Measurements from ENCODE around the gene RPL37A. TPM values are rescaled to one million over a fixed set of nuclear protein-coding genes. Genes with fewer than 3 reads are reported as not detected.

The RPL37A gene
- total RNA-seq, 1 donor from 2014 or later, result 2,608 TPM

DNA sequence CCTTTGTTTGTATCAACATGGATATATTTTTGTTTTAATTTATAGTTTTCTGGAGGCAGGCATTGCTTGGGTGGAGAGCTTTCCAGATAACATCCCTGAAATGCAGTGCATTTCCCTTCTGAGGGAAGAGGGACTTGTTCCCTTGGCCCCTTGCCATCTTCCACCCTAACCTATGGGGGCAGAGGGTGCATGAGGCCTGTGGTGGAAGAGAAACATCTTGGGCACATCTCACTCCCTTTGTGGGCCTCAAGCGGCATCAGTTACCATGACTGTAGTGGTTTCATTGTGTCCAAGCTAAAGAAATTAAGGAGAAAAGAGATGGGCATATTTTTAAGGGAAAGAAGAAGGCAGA lies 5.3 kb upstream of the RPL37A start:
- Mint-ChIP-seq H3K4me1 (ENCODE audit: unreplicated experiment) (peaks cover 45% of the 10 kb centered on the region), H3K9me3 (ENCODE audit: unreplicated experiment) (no peaks in the 10 kb centered on the region), H3K4me3 (ENCODE audit: unreplicated experiment) (no peak overlapping the region), H3K27me3 (ENCODE audit: unreplicated experiment) (no peaks in the 10 kb centered on the region), H3K27ac (ENCODE audit: unreplicated experiment) (peak overlapping the region; percentile 69), H3K36me3 (ENCODE audit: unreplicated experiment) (no peaks in the 10 kb centered on the region)
- no peak for DNase-seq (ENCODE audit: extremely low spot score, unreplicated experiment)
- TF ChIP-seq, protein P1, sequence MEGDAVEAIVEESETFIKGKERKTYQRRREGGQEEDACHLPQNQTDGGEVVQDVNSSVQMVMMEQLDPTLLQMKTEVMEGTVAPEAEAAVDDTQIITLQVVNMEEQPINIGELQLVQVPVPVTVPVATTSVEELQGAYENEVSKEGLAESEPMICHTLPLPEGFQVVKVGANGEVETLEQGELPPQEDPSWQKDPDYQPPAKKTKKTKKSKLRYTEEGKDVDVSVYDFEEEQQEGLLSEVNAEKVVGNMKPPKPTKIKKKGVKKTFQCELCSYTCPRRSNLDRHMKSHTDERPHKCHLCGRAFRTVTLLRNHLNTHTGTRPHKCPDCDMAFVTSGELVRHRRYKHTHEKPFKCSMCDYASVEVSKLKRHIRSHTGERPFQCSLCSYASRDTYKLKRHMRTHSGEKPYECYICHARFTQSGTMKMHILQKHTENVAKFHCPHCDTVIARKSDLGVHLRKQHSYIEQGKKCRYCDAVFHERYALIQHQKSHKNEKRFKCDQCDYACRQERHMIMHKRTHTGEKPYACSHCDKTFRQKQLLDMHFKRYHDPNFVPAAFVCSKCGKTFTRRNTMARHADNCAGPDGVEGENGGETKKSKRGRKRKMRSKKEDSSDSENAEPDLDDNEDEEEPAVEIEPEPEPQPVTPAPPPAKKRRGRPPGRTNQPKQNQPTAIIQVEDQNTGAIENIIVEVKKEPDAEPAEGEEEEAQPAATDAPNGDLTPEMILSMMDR (IDR thresholded peaks at IDR 0.05), result no peak

DNA sequence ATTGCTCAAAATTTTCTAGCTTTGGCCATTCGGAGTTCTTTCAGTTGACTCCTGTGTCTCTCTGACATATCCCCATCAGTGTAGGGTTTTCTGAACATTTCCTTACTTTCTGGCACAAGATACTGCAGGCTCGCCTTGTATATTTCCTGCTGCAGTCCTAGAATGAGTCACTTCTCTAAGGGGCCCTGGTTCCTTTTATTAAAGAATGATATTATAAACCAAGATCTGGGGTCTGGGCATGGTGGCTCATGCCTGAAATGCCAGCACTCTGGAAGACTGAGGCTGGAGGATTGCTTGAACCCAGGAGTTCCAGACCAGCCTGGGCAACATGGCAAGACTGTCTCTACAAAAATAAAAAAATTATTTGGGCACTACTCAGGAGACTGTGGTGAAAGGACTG lies 3.0 kb upstream of the RPL37A start:
- peaks cover 55% of the 10 kb centered on the region for H3K4me1 Mint-ChIP-seq (ENCODE audit: unreplicated experiment)

DNA sequence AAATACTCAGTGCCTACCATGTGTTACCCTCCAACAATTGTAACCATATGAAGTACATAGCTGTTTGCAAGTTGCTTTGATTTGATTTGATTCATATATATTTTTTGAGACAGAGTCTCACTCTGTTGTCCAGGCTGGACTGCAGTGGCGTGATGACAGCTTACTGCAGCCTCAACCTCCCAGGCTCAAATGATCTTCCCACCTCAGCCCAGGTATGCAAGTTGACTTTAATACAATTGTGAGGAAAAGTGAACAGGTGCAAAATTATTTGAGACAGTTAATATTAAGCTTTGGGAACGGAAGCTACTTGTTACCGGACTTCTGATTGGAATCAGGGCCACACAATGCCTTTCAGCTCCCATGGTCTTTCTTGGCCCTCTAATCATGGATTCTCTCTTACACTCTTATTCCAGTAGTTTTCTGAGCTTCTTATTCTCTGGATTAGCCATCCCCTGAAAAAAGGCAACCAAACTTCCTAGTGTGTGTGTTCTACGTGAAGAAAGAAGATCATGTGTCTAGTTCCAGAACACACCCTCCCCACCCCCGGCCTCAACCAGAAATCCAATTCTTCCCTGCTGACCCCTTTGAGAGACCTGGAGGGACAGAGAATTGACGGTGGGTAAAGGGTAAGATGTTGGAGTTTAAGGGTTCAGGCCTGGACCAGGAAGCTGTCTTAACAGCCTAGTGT lies 1.1 kb upstream of the RPL37A start:
- H3K4me1 Mint-ChIP-seq (ENCODE audit: unreplicated experiment), result peaks cover 57% of the 10 kb centered on the region
- H3K9me3 Mint-ChIP-seq (ENCODE audit: unreplicated experiment), result no peaks in the 10 kb centered on the region
- H3K27me3 Mint-ChIP-seq (ENCODE audit: unreplicated experiment), result no peaks in the 10 kb centered on the region
- TF ChIP-seq, protein P1 (IDR thresholded peaks at IDR 0.05), result no peak
- DNase-seq (ENCODE audit: extremely low spot score, unreplicated experiment), result no peak
- peak overlapping the region; percentile 95 for H3K4me3 Mint-ChIP-seq (ENCODE audit: unreplicated experiment)
- peaks cover 29% of the 10 kb centered on the region for H3K36me3 Mint-ChIP-seq (ENCODE audit: unreplicated experiment)
- peak overlapping the region; percentile 92 for H3K27ac Mint-ChIP-seq (ENCODE audit: unreplicated experiment)

More for the DNA sequence above, 3.0 kb upstream of the RPL37A start:
- Mint-ChIP-seq H3K27me3 (ENCODE audit: unreplicated experiment) (no peaks in the 10 kb centered on the region), H3K9me3 (ENCODE audit: unreplicated experiment) (no peaks in the 10 kb centered on the region), H3K36me3 (ENCODE audit: unreplicated experiment) (peaks cover 16% of the 10 kb centered on the region), H3K27ac (ENCODE audit: unreplicated experiment) (peak overlapping the region; percentile 57), H3K4me3 (ENCODE audit: unreplicated experiment) (no peak overlapping the region)
- TF ChIP-seq, protein P1 (IDR thresholded peaks at IDR 0.05), result no peak
- DNase-seq (ENCODE audit: extremely low spot score, unreplicated experiment), result no peak

DNA sequence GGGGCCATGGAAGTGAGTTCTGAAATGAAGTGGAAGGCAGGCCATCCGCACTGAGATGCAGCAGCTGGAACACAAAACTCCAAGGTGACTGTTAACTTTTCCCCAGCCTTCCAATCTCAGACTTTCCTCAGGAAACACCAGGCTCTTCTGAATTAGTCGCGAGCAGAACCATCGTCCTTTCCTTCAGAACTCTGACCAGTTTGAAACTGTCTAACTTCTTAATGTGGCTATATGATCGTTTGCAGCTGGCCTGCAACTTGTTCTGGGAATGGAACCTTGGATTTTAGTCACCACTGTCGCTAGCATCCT lies 620 bp upstream of the RPL37A start:
- no peak for DNase-seq (ENCODE audit: extremely low spot score, unreplicated experiment)
- H3K4me3 Mint-ChIP-seq (ENCODE audit: unreplicated experiment), result peak overlapping the region; percentile 95
- peaks cover 34% of the 10 kb centered on the region for H3K36me3 Mint-ChIP-seq (ENCODE audit: unreplicated experiment)
- H3K4me1 Mint-ChIP-seq (ENCODE audit: unreplicated experiment), result peaks cover 56% of the 10 kb centered on the region
- no peaks in the 10 kb centered on the region for H3K27me3 Mint-ChIP-seq (ENCODE audit: unreplicated experiment)
- H3K9me3 Mint-ChIP-seq (ENCODE audit: unreplicated experiment), result no peaks in the 10 kb centered on the region
- TF ChIP-seq, protein P1 (IDR thresholded peaks at IDR 0.05), result no peak
- peak overlapping the region; percentile 92 for H3K27ac Mint-ChIP-seq (ENCODE audit: unreplicated experiment)

DNA sequence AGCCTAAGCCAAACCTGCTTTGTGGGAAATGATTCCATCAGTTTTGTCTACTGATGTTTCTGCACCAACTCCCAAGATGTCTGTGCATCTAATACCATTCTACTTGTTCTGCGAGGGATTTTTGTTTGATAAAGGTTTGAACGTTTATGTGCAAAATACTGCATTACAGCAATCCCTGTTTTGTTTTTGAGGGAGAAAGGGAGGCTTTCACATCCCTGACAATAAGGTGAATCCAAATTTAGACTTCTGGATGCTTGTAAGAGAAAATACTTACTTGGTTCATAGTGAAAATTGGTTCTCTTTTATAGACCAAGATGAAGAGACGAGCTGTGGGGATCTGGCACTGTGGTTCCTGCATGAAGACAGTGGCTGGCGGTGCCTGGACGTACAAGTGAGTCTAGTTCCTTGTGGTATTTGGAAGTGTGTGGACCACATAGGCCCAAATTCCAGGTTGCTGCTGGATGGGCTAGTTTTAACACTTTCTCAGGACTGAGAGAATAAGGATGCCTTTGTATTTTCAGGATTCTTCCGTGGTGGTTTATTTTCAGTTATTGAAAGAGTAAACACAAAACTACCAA lies 1.1 kb downstream of the RPL37A start:
- TF ChIP-seq, protein P1 (IDR thresholded peaks at IDR 0.05), result no peak
- no peak for DNase-seq (ENCODE audit: extremely low spot score, unreplicated experiment)
- Mint-ChIP-seq H3K27me3 (ENCODE audit: unreplicated experiment) (no peaks in the 10 kb centered on the region), H3K4me1 (ENCODE audit: unreplicated experiment) (peaks cover 53% of the 10 kb centered on the region), H3K4me3 (ENCODE audit: unreplicated experiment) (peak overlapping the region; percentile 95), H3K27ac (ENCODE audit: unreplicated experiment) (peak overlapping the region; percentile 92), H3K36me3 (ENCODE audit: unreplicated experiment) (peaks cover 43% of the 10 kb centered on the region), H3K9me3 (ENCODE audit: unreplicated experiment) (no peaks in the 10 kb centered on the region)
